Ecto neural progenitor cell (in vitro differentiated cells): ENCODE results near the gene TBX5.

Experiments
- DNase-seq: peaks from one replicate; pipeline ENCODE4 v3.0.0-alpha.2; 2018; ENCODE audit warnings: low spot score

Gene TBX5

GRCh38 chr12:114430306-114430705, 24.4 kb upstream of the TBX5 start:
- DNase-seq = no peak

- DNase-seq = no peak
These were observed 19.2 kb upstream of the TBX5 start for GRCh38 chr12:114425031-114425626.

- DNase-seq = no peak
These were observed 15.0 kb upstream of the TBX5 start for GRCh38 chr12:114420944-114421335.

GRCh38 chr12:114420182-114420943, 14.4 kb upstream of the TBX5 start:
- DNase-seq = peak; percentile 20

GRCh38 chr12:114416028-114416427, 10.1 kb upstream of the TBX5 start:
- peak; percentile 44 for DNase-seq

GRCh38 chr12:114415525-114415868, 9.6 kb upstream of the TBX5 start:
- peak; percentile 43 for DNase-seq

GRCh38 chr12:114414866-114415524, 9.1 kb upstream of the TBX5 start:
- no peak for DNase-seq

GRCh38 chr12:114414031-114414865, 8.3 kb upstream of the TBX5 start:
- no peak for DNase-seq

- DNase-seq = peak; percentile 41
These were observed 7.1 kb upstream of the TBX5 start for GRCh38 chr12:114412825-114413749.

GRCh38 chr12:114412307-114412706, 6.4 kb upstream of the TBX5 start:
- no peak for DNase-seq

GRCh38 chr12:114411071-114411837, 5.3 kb upstream of the TBX5 start:
- DNase-seq = no peak

GRCh38 chr12:114409852-114410600, 4.1 kb upstream of the TBX5 start:
- no peak for DNase-seq

- peak; percentile 72 for DNase-seq
These were observed 3.2 kb upstream of the TBX5 start for GRCh38 chr12:114408886-114409851.

GRCh38 chr12:114408471-114408885, 2.5 kb upstream of the TBX5 start:
- peak; percentile 52 for DNase-seq

- no peak for DNase-seq
These were observed 2.0 kb upstream of the TBX5 start for GRCh38 chr12:114407842-114408411.

GRCh38 chr12:114406984-114407841, 1.3 kb upstream of the TBX5 start:
- DNase-seq = no peak

GRCh38 chr12:114406316-114406983, 506 bp upstream of the TBX5 start:
- no peak for DNase-seq
